GM12891 (cell line): ENCODE data around the gene CRAMP1.
A peak's percentile ranks its signal among the peaks of the same experiment; 100 is the strongest.

Experiments used
- POLR2A ChIP-seq: IDR thresholded peaks from 2 replicates; pipeline ENCODE4 v1.6.1; 2011; ENCODE audit warnings: low read depth, low read length, control low read depth
- POLR2AphosphoS5 ChIP-seq: IDR thresholded peaks from 2 replicates; pipeline ENCODE4 v1.6.1; 2011; ENCODE audit warnings: low read depth, low read length, control low read depth

GRCh38 chr16:1705688-1706385 lies 93.7 kb downstream of the CRAMP1 start, which contains the start of gene MAPK8IP3:
- TF ChIP-seq POLR2A (peak; percentile 92), POLR2AphosphoS5 (peak; percentile 88)
